GM12874 (cell line): Measurements from ENCODE around the gene ANKRA2.

Experiments
- CTCF ChIP-seq: IDR thresholded peaks from 2 replicates; pipeline ENCODE4 v1.5.1; 2011; ENCODE audit warnings: low read depth, mild to moderate bottlenecking, control low read depth, low read length, moderate library complexity; ENCODE audit not compliant: insufficient read depth

Gene ANKRA2

GRCh38 chr5:73545403-73545779 lies 20.0 kb downstream of the ANKRA2 start:
- TF ChIP-seq CTCF = no peak

- TF ChIP-seq CTCF = no peak
These were observed 20.7 kb downstream of the ANKRA2 start for GRCh38 chr5:73544429-73545402.

- no peak for TF ChIP-seq CTCF
These were observed 23.4 kb downstream of the ANKRA2 start for GRCh38 chr5:73542020-73542419.

- no peak for TF ChIP-seq CTCF
These were observed 25.2 kb downstream of the ANKRA2 start for GRCh38 chr5:73540192-73540591.

GRCh38 chr5:73539730-73540129 lies 25.7 kb downstream of the ANKRA2 start:
- no peak for TF ChIP-seq CTCF

GRCh38 chr5:73534971-73535370 lies 30.5 kb downstream of the ANKRA2 start:
- TF ChIP-seq CTCF = no peak

GRCh38 chr5:73534011-73534644 lies 31.3 kb downstream of the ANKRA2 start:
- TF ChIP-seq CTCF = no peak
